Endothelial cell of umbilical vein (primary cell): ENCODE results near the gene TAMM41. TPM values are rescaled to one million over a fixed set of nuclear protein-coding genes. Genes with fewer than 3 reads are reported as not detected.

Experiments
- BruUV-seq: library from RNA; stranded (reverse); fragments of 400-500 nt; replicated peaks from 2 replicates; lab custom pipeline; 2021; lab: Mats Ljungman, UMichigan
- CTCF ChIA-PET: fragments of 300-600, 350-600 bp; sonication (Branson Sonifier 250); formaldehyde crosslinking; loops from one replicate; lab custom pipeline; 2021; ENCODE audit warnings: antibody characterized with exemption, inconsistent platforms; lab: Charles Lee
- POLR2A ChIA-PET: fragments of 300-600, 350-600 bp; sonication (Branson Sonifier 250); formaldehyde crosslinking; loops from one replicate; lab custom pipeline; 2021; ENCODE audit warnings: antibody characterized with exemption, inconsistent platforms; lab: Charles Lee
- DNase-seq: peaks from one replicate; pipeline ENCODE4 v3.0.0-alpha.2; 2011; ENCODE audit warnings: low read depth, low spot score
- FAIRE-seq: peaks from 2 replicates; lab custom pipeline; 2011; peaks lifted over from hg19 to GRCh38; lab: Jason Lieb, UNC
- H2AFZ ChIP-seq: 2 replicates; pipeline ENCODE4 v1.6.0; 2012; ENCODE audit warnings: low read depth, low read length, control low read depth, inconsistent platforms
- H3K27ac ChIP-seq: 2 replicates; pipeline ENCODE4 v1.5.1; 2011; ENCODE audit warnings: low read depth, mild to moderate bottlenecking, control low read depth, low read length, moderate library complexity; ENCODE audit not compliant: insufficient read depth
- H3K27me3 ChIP-seq, 2 experiments: 2 replicates each; pipeline versions ENCODE4 v1.6.0 to v1.6.1; 2011; ENCODE audit warnings: low read length in 2 of 2, mixed read lengths in 1 of 2; ENCODE audit not compliant: control insufficient read depth in 2 of 2, insufficient read depth in 2 of 2
- H3K36me3 ChIP-seq, 2 experiments: 2 replicates in 1 of 2; 3 replicates in 1 of 2; pipeline ENCODE4 v1.5.1; 2011; ENCODE audit warnings: low read length in 2 of 2, mild to moderate bottlenecking in 1 of 2, moderate library complexity in 1 of 2; ENCODE audit not compliant: control insufficient read depth in 2 of 2, insufficient read depth in 2 of 2; ENCODE audit errors: extremely low read depth in 1 of 2
- H3K4me1 ChIP-seq: 3 replicates; pipeline ENCODE4 v1.5.1; 2011; ENCODE audit warnings: mild to moderate bottlenecking, low read length; ENCODE audit not compliant: control insufficient read depth, insufficient read depth; ENCODE audit errors: extremely low read depth
- H3K4me2 ChIP-seq: 2 replicates; pipeline ENCODE4 v1.6.1; 2011; ENCODE audit warnings: low read length, control low read depth, mixed read lengths; ENCODE audit not compliant: insufficient read depth
- H3K4me3 ChIP-seq, 3 experiments: fragments of 200-600 bp in 1 of 3; sonication (generic), shearing (Covaris generic) in 1 of 3; replicated peaks in 1 of 3; 2 replicates each; pipeline ENCODE4 v1.5.1; 2011 to 2016; ENCODE audit warnings: control low read depth in 3 of 3, low read length in 3 of 3, mild to moderate bottlenecking in 2 of 3, inconsistent platforms in 1 of 3, low read depth in 1 of 3, moderate library complexity in 1 of 3; ENCODE audit not compliant: insufficient read depth in 1 of 3
- H3K79me2 ChIP-seq: 2 replicates; pipeline ENCODE4 v1.6.0; 2012; ENCODE audit warnings: low read length, inconsistent platforms; ENCODE audit not compliant: control insufficient read depth, insufficient read depth
- H3K9ac ChIP-seq: replicated peaks from 2 replicates; pipeline ENCODE3; 2011; ENCODE audit warnings: low read length, control low read depth; ENCODE audit not compliant: insufficient read depth; ENCODE audit errors: extremely low read depth
- H3K9me1 ChIP-seq: replicated peaks from 3 replicates; pipeline ENCODE4 v1.6.0; 2011; ENCODE audit warnings: mild to moderate bottlenecking, low read length; ENCODE audit not compliant: control insufficient read depth, insufficient read depth; ENCODE audit errors: extremely low read depth
- H3K9me3 ChIP-seq: replicated peaks from 2 replicates; pipeline ENCODE4 v1.5.1; 2012; ENCODE audit warnings: low read length, inconsistent platforms; ENCODE audit not compliant: control insufficient read depth, insufficient read depth
- H4K20me1 ChIP-seq: replicated peaks from 2 replicates; pipeline ENCODE3; 2011; ENCODE audit warnings: mild to moderate bottlenecking, low read length; ENCODE audit not compliant: control insufficient read depth, insufficient read depth; ENCODE audit errors: extremely low read depth
- EZH2 ChIP-seq: IDR thresholded peaks from 2 replicates; pipeline ENCODE4 v1.6.1; 2012; ENCODE audit warnings: borderline replicate concordance, low read depth, mild to moderate bottlenecking, moderate library complexity, low read length, inconsistent platforms; ENCODE audit not compliant: severe bottlenecking
- FOS ChIP-seq: IDR thresholded peaks from 2 replicates; pipeline ENCODE4 v1.6.1; 2011; ENCODE audit warnings: mild to moderate bottlenecking, low read length, moderate library complexity, borderline replicate concordance; ENCODE audit not compliant: insufficient read depth
- GATA2 ChIP-seq: IDR thresholded peaks from 2 replicates; pipeline ENCODE4 v1.7.0; 2011; ENCODE audit warnings: low read depth, mild to moderate bottlenecking, moderate library complexity, mixed read lengths, low read length; ENCODE audit not compliant: insufficient read length, insufficient read depth
- JUN ChIP-seq: IDR thresholded peaks from 2 replicates; pipeline ENCODE4 v1.6.1; 2011; ENCODE audit warnings: borderline replicate concordance, low read depth; ENCODE audit not compliant: insufficient read length, insufficient read depth
- MYC ChIP-seq: IDR thresholded peaks from one replicate; pipeline ENCODE4 v1.6.1; 2011; ENCODE audit warnings: mild to moderate bottlenecking, low read depth, low read length
- POLR2A ChIP-seq: IDR thresholded peaks from 2 replicates; pipeline ENCODE4 v1.6.1; 2012; ENCODE audit warnings: low read depth, mild to moderate bottlenecking, control low read depth, low read length
- POLR2AphosphoS5 ChIP-seq: IDR thresholded peaks from 2 replicates; pipeline ENCODE4 v1.6.1; 2012; ENCODE audit warnings: low read depth, mild to moderate bottlenecking, control low read depth, low read length, moderate library complexity; ENCODE audit not compliant: insufficient read depth
- dilution Hi-C: fragments of 300-500 bp; cut with MboI; formaldehyde crosslinking; loops from one replicate; pipeline ENCODE4 v1.15.0; 2019; ENCODE audit warnings: low sequenced_read_pairs; ENCODE audit not compliant: extremely low pct_ligation_motif_present
- intact Hi-C: fragments of 100-400 bp; cut with micrococcal nuclease; formaldehyde crosslinking; loops from one replicate; pipeline ENCODE4 v1.10.0; 2022
- polyA plus RNA-seq, 4 experiments: library from polyadenylated mRNA; depleted of rRNA in 3 of 4; stranded (reverse) in 3 of 4; unstranded in 1 of 4; fragments of >200 nt; gene quantifications; 2 replicates each; pipeline versions ENCODE4 v1.2.1 to v1.2.3, GENCODE V29; 2011 to 2012; ENCODE audit warnings: missing spikeins in 1 of 4
- total RNA-seq: library from RNA; stranded (reverse); gene quantifications from 2 replicates; pipeline ENCODE4 v1.2.3, GENCODE V29; 2021
- TF ChIP-seq, protein P1 (sequence below): IDR thresholded peaks from 2 replicates; pipeline ENCODE4 v1.6.1; 2011; ENCODE audit not compliant: insufficient read depth, insufficient read length
- TF ChIP-seq, protein P2 (sequence below), 2 donors: IDR thresholded peaks; 1 replicate in 1 of 2; 2 replicates in 1 of 2; pipeline ENCODE4 v1.5.1; 2011; ENCODE audit warnings: low read length in 2 of 2, mild to moderate bottlenecking in 2 of 2, moderate library complexity in 2 of 2, control low read depth in 1 of 2, inconsistent platforms in 1 of 2, low read depth in 1 of 2; ENCODE audit not compliant: insufficient read depth in 1 of 2; ENCODE audit errors: extremely low read depth in 1 of 2

TAMM41 gene
- total and polyA plus RNA-seq, 2 donors (not counting 3 experiments of a cell fraction or from before 2014, with no cell fraction given) = 12.6 to 29.7 TPM

DNA sequence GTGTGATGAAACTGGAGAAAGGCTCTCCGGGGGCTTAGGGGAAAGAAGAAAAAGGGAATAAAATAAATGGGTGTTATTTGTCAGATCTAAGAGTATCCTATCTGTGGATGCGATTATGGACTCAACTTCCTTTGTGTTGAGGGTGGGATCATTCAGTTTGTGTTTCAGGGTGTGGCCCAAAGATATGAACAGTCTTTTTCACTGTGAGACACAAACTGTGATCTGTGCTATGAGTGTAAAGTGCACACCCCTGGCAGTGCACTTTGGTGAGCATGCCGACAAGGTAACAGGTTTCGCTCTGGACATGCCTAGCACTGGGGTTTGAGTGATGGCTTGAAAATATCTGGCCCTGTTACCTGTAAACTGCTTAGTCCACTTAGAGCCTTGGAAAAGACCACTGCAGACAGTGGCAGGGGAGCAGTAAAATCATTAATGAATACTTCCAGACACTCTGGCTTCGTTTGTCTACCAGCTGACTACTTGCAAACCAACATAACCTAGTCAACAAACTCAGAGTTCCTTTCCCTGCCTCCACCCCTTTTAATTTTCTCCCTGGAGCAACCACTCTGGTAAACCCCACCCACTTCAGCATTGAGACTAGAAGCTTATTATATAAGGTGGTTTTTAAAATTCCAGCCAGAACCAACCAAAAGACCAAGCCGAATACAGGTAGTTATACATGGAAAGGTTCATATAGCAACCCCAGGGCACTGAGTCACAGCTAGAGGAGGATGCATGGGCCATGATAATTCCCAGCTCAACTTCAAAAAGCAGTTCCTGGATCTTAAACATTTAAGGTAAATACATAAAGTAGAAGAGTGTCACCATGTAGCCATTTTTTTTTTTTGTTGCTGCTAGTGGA lies 55.1 kb downstream of the TAMM41 start:
- no peak for DNase-seq
- ChIA-PET CTCF (no interaction called here), POLR2A (no interaction called here)
- FAIRE-seq = no peak
- no peaks in the 10 kb centered on the region for H3K79me2 ChIP-seq
- H4K20me1 ChIP-seq = no peaks in the 10 kb centered on the region
- H3K9ac ChIP-seq = no peak overlapping the region
- peaks cover 7 to 8% of the 10 kb centered on the region in 2 experiments for H3K36me3 ChIP-seq
- no peak overlapping the region for H3K4me3 ChIP-seq
- no peak overlapping the region for H3K4me2 ChIP-seq
- TF ChIP-seq, protein P1, sequence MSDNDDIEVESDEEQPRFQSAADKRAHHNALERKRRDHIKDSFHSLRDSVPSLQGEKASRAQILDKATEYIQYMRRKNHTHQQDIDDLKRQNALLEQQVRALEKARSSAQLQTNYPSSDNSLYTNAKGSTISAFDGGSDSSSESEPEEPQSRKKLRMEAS = no peak
- no peaks in the 10 kb centered on the region for H3K27me3 ChIP-seq
- H3K27ac ChIP-seq = no peak overlapping the region
- no peaks in the 10 kb centered on the region for H3K9me3 ChIP-seq
- dilution Hi-C loops = no loop called here
- intact Hi-C loops = no loop called here
- no peaks in the 10 kb centered on the region for H3K9me1 ChIP-seq
- H3K4me1 ChIP-seq = no peaks in the 10 kb centered on the region
- no peak overlapping the region for H2AFZ ChIP-seq
- BruUV-seq = no TSS peak

DNA sequence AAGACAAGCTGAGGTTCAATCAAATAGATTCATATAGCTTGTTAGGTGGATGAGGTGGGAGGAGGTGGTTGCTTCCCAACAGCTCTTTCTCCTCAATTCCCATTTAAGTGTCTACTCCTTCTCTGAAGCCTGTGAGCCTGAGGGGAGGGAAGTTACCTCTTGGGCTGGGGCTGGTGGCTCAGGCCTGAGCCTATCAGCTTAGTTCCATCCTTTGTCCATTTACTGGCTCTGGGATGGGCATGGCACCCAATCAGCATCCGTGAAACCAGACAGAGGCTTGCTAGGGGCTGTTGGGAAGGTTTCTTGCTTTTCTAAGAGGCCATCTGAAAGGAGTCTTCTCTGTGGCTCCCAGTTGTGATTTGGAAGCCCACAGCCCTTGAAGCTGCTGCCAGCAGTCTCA lies 57.3 kb downstream of the TAMM41 start:
- Histone ChIP-seq H2AFZ (no peak overlapping the region), H3K4me2 (no peak overlapping the region), H3K79me2 (no peaks in the 10 kb centered on the region), H3K9me3 (no peaks in the 10 kb centered on the region), H3K9me1 (no peaks in the 10 kb centered on the region), H4K20me1 (no peaks in the 10 kb centered on the region), H3K4me1 (no peaks in the 10 kb centered on the region), H3K36me3 (peaks cover 7 to 8% of the 10 kb centered on the region in 2 experiments), H3K4me3 (no peak overlapping the region), H3K27ac (no peak overlapping the region), H3K9ac (no peak overlapping the region), H3K27me3 (no peaks in the 10 kb centered on the region)
- dilution Hi-C loops = no loop called here
- no TSS peak for BruUV-seq
- FAIRE-seq = no peak
- no peak for DNase-seq
- POLR2A ChIA-PET = no interaction called here
- TF ChIP-seq FOS = no peak
- TF ChIP-seq GATA2 = no peak
- TF ChIP-seq POLR2A = no peak
- TF ChIP-seq EZH2 = no peak
- TF ChIP-seq, protein P1 = no peak
- TF ChIP-seq JUN = no peak
- TF ChIP-seq, protein P2, sequence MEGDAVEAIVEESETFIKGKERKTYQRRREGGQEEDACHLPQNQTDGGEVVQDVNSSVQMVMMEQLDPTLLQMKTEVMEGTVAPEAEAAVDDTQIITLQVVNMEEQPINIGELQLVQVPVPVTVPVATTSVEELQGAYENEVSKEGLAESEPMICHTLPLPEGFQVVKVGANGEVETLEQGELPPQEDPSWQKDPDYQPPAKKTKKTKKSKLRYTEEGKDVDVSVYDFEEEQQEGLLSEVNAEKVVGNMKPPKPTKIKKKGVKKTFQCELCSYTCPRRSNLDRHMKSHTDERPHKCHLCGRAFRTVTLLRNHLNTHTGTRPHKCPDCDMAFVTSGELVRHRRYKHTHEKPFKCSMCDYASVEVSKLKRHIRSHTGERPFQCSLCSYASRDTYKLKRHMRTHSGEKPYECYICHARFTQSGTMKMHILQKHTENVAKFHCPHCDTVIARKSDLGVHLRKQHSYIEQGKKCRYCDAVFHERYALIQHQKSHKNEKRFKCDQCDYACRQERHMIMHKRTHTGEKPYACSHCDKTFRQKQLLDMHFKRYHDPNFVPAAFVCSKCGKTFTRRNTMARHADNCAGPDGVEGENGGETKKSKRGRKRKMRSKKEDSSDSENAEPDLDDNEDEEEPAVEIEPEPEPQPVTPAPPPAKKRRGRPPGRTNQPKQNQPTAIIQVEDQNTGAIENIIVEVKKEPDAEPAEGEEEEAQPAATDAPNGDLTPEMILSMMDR (IDR thresholded peaks at IDR 0.05; ENCODE audit: extremely low read depth in 1 of 2, insufficient read depth in 1 of 2, low read depth in 1 of 2, low read length in 2 of 2) = no peak
- TF ChIP-seq POLR2AphosphoS5 = no peak
- no peak for TF ChIP-seq MYC
- CTCF ChIA-PET = interaction anchor here (0.8 to 1.2 kb wide), 3 partner anchors 15 to 16 kb away, joined by 3 to 4 read pairs (median 3); no protein-coding TSS in a partner anchor
- intact Hi-C loops = no loop called here
